Fibroblast of mammary gland (primary cell): ENCODE data around the gene GNAT3.
A peak's percentile ranks its signal among the peaks of the same experiment; 100 is the strongest.

Experiments
- DNase-seq: peaks from one replicate; pipeline ENCODE4 v3.0.0-alpha.2; 2010; ENCODE audit warnings: low read depth
- H3K4me3 ChIP-seq: 2 replicates; pipeline ENCODE4 v1.5.1; 2011; ENCODE audit warnings: low read depth, mild to moderate bottlenecking, low read length, moderate library complexity; ENCODE audit not compliant: control insufficient read depth
- TF ChIP-seq, protein P1 (sequence below): conservative IDR thresholded peaks from 2 replicates; pipeline ENCODE4 v1.5.1; 2011; ENCODE audit warnings: low read depth, low read length, inconsistent platforms; ENCODE audit not compliant: control insufficient read depth, insufficient read depth

GNAT3 gene

DNA sequence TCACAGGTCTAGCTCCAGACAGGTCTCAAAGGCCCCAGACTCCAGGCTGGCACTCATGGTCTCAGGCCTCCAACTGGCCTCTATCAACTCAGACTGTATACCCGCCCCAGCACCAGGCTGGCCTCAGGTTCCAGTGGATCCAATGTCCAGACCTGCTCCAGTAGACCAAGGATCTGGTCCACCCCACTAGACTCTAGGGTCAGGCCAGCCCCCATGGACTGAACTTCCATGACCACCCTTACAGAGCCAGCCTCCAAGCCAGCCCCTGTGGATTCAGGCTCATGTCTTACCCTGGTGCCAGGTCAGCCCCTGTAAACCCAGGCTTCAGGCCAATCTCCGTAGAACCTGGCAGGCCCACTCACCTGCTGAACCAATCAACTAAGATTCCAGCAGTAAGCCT, 16.8 kb upstream of the GNAT3 start:
- no peak for DNase-seq
- TF ChIP-seq, protein P1, sequence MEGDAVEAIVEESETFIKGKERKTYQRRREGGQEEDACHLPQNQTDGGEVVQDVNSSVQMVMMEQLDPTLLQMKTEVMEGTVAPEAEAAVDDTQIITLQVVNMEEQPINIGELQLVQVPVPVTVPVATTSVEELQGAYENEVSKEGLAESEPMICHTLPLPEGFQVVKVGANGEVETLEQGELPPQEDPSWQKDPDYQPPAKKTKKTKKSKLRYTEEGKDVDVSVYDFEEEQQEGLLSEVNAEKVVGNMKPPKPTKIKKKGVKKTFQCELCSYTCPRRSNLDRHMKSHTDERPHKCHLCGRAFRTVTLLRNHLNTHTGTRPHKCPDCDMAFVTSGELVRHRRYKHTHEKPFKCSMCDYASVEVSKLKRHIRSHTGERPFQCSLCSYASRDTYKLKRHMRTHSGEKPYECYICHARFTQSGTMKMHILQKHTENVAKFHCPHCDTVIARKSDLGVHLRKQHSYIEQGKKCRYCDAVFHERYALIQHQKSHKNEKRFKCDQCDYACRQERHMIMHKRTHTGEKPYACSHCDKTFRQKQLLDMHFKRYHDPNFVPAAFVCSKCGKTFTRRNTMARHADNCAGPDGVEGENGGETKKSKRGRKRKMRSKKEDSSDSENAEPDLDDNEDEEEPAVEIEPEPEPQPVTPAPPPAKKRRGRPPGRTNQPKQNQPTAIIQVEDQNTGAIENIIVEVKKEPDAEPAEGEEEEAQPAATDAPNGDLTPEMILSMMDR = no peak
- no peak overlapping the region for H3K4me3 ChIP-seq

DNA sequence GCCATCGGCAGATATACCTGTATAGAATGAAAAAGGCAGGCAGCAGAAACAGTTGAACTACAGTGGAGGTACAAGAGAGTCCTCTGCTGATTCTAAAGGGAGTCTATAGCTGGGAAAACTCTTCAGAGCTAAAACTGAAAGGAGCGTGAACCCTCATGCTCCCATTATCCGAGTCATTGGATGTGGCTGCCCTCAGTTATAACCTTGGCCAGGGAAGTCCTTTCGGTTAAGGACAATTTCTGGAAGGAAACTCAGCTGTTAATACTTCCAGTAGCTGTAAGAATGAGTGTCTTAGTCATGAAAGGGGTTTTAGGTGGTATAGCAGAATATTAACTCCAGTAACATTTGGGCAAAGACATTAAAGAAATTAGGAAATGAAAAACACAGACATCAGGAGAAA, 14.6 kb upstream of the GNAT3 start:
- no peak for DNase-seq
- TF ChIP-seq, protein P1 = no peak
- H3K4me3 ChIP-seq = no peak overlapping the region

DNA sequence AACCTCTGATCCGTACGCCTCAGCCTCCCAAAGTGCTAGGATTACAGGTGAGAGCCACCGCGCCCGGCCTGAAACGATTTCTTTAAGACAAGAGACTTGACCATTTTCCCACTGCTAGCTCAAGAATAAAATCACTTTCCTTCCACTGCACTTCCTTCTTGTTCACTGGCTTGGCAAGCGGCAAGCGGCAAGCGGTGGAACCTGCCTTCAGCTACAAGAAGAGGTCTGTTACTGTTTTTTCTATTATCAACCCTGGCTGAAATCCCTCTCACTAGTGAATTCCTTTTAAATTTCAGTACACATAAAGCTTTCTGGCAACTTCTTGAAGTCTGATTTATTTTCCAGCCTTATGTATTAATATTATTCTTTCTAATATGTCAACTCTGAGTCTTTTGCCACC, 12.8 kb upstream of the GNAT3 start:
- TF ChIP-seq, protein P1 = no peak
- no peak overlapping the region for H3K4me3 ChIP-seq
- no peak for DNase-seq

DNA sequence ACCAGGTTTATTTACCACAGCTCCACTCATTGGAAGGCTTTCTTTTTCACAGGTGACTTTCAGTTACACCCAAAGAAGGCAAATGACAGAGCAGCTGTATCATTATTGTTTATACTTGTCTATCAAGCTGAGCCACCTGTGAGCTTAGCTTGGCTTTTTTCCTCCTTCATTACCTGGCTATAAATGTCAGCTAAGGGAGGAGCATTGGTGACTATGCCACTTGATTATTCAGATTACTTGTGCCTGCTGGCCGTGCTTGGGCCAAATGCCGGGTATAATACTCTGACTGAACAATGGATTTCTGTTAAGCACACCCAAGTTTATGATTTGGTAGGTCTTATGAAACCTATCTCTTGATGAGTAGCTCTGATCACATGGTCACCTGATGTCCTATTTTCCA, 9.9 kb upstream of the GNAT3 start:
- no peak overlapping the region for H3K4me3 ChIP-seq
- no peak for DNase-seq
- TF ChIP-seq, protein P1 = no peak

DNA sequence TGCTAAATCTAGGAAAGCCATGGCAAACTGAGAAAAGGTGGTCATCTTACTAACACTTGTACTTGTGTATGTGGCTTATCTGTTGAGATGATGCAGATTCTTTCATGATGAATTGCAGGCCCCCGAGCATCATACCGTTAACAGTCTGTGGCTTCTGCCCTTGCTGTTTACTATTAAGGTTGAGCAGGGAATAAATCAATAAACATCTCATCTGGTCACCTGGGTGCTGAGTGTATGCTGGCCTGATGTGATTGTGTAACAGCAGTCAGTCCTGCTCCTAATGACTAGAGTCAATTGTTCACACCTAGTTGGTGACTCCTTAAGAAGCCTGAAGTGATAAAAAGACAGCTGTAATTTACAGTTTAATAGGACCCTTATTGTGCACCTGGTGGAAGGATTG, 8.3 kb upstream of the GNAT3 start:
- H3K4me3 ChIP-seq = no peak overlapping the region
- TF ChIP-seq, protein P1 = no peak
- DNase-seq = no peak

DNA sequence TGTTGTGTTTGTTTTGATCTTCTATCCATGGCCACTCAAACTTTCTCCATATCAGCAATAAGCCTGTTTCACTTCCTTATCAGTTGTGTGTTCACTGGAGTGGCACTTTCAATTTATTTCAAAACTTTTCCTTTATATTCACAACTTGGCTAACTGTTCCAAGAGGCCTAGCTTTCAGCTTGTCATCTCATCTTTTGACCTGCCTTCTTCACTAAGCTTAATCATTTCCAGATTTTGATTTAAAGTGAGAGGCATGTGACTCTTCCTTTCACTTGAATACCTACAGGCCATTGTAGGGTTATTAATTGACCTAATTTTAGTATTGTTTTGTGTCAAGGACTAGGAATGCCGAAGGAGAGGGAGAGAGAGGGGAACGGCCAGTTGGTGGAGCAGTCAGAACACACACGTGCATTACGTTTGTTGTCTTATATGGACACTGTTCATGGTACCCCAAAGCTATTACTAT, 5.5 kb upstream of the GNAT3 start:
- DNase-seq = peak; percentile 12
- TF ChIP-seq, protein P1 = no peak
- H3K4me3 ChIP-seq = no peak overlapping the region

DNA sequence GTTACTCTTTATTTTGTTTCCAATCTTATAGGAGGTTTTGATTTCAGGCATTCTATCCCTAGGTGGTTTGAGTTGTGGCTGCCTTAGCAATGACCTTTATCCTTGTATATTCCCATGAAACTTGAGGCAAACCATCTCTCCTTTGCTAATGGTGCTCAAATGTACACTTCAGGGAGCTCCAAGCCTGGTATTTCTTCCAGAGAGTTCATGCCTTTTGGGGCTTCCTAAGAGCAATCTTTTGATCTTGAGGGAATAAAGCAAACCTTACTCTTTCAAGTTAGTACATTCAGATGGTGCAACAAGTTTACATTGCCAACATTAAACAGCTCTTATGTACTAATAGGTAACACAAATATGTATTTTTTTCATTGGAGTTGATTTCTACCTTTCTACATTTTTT, 3.4 kb upstream of the GNAT3 start:
- H3K4me3 ChIP-seq = no peak overlapping the region
- TF ChIP-seq, protein P1 = no peak
- no peak for DNase-seq
